Erythroblast (primary cell): ENCODE results near the gene NTM.

ENCODE experiments used
- GATA1 ChIP-seq: IDR thresholded peaks from 2 replicates; pipeline ENCODE4 v1.6.1; 2011; ENCODE audit warnings: low read depth, mild to moderate bottlenecking, control low read depth, low read length, moderate library complexity
- POLR2A ChIP-seq: IDR thresholded peaks from 2 replicates; pipeline ENCODE4 v1.6.1; 2011; ENCODE audit warnings: mild to moderate bottlenecking, low read length

DNA sequence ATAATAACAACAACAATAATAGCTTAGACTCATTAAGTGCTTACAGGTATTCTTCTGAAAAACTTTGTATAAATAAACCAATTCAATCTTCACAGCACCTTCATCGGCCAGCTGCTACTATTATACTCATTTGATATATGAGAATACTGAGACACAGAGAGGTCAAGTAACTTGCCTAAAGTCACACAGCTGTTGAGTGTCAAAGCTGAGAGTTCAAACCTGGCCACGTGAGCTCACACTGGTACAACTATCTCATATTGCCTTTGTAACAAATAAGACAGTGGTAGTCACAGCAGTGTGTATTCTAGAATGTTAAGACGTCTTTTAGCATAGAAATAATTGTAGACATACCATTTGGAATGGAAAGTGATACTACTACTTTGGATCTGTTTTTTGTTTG, 268.5 kb downstream of the NTM start:
- TF ChIP-seq POLR2A (no peak), GATA1 (no peak)
